HG02610 (cell line): Measurements from ENCODE around the gene ST13.
"Not testable (repeated sequence)": the region's sequence is repeated elsewhere in the genome, so short reads cannot be mapped to it uniquely, and the experiment has no call there.

ENCODE experiments used
- ATAC-seq: cut with Tn5 transposase; IDR thresholded peaks from one replicate; pipeline ENCODE4 v1.9.1; 2021; ENCODE audit warnings: mild to moderate bottlenecking, moderate library complexity; ENCODE audit not compliant: unreplicated experiment

The ST13 gene

GRCh38 chr22:40856513-40857308 is at the start of gene ST13, which contains the start of gene XPNPEP3:
TSS of gene ST13 (minus strand) at chr22:40856639. CDS start at chr22:40856540, 99 bp downstream.
TSS of gene XPNPEP3 (plus strand) at chr22:40857148. CDS start at chr22:40857182, 34 bp downstream.
- ATAC-seq = peak; percentile 88

GRCh38 chr22:40904101-40904500 is 47.7 kb upstream of the ST13 start:
- ATAC-seq = no peak

GRCh38 chr22:40898850-40899357 is 42.5 kb upstream of the ST13 start:
- peak; percentile 46 for ATAC-seq

GRCh38 chr22:40894417-40894816 is 38.0 kb upstream of the ST13 start:
- ATAC-seq = no peak

- ATAC-seq = no peak
Observed at GRCh38 chr22:40890881-40891280, 34.4 kb upstream of the ST13 start.

- no peak for ATAC-seq
Observed at GRCh38 chr22:40889116-40889515, 32.7 kb upstream of the ST13 start.

- ATAC-seq = no peak
Observed at GRCh38 chr22:40878922-40879321, 22.5 kb upstream of the ST13 start.

GRCh38 chr22:40877488-40877887 is 21.0 kb upstream of the ST13 start:
- no peak for ATAC-seq

- no peak for ATAC-seq
Observed at GRCh38 chr22:40876907-40877306, 20.5 kb upstream of the ST13 start.

GRCh38 chr22:40875111-40875510 is 18.7 kb upstream of the ST13 start:
- ATAC-seq = no peak

- ATAC-seq = no peak
Observed at GRCh38 chr22:40874016-40874415, 17.6 kb upstream of the ST13 start.

GRCh38 chr22:40868379-40868778 is 11.9 kb upstream of the ST13 start:
- not testable (repeated sequence) for ATAC-seq

- ATAC-seq = no peak
Observed at GRCh38 chr22:40867109-40867508, 10.7 kb upstream of the ST13 start.

GRCh38 chr22:40862537-40862936 is 6.1 kb upstream of the ST13 start:
- no peak for ATAC-seq

GRCh38 chr22:40862013-40862412 is 5.6 kb upstream of the ST13 start, which contains the start of gene DNAJB7:
TSS of gene DNAJB7 (minus strand) at chr22:40862113. CDS start at chr22:40861994, 119 bp downstream.
- no peak for ATAC-seq

- no peak for ATAC-seq
Observed at GRCh38 chr22:40857309-40857855, 943 bp upstream of the ST13 start.

- peak; percentile 23 for ATAC-seq
Observed at GRCh38 chr22:40855979-40856512, 393 bp downstream of the ST13 start.

- no peak for ATAC-seq
Observed at GRCh38 chr22:40855071-40855978, 1.1 kb downstream of the ST13 start.

- ATAC-seq = no peak
Observed at GRCh38 chr22:40853961-40854360, 2.5 kb downstream of the ST13 start.

- ATAC-seq = no peak
Observed at GRCh38 chr22:40853333-40853732, 3.1 kb downstream of the ST13 start.

- not testable (repeated sequence) for ATAC-seq
Observed at GRCh38 chr22:40845816-40846215, 10.6 kb downstream of the ST13 start.
